Transverse colon (tissue), 4 donors: ENCODE results near the gene PCDHGB6.
"Not testable (repeated sequence)": the region's sequence is repeated elsewhere in the genome, so short reads cannot be mapped to it uniquely, and the experiment has no call there.

Source experiments
- EP300 ChIP-seq: sonication (generic); formaldehyde crosslinking; IDR thresholded peaks from one replicate; pipeline ENCODE4 v1.6.1; 2017; ENCODE audit warnings: antibody characterized with exemption, low read depth
- POLR2A ChIP-seq: fragments of 450-650 bp; IDR thresholded peaks from one replicate; pipeline ENCODE4 v1.6.1; 2016; ENCODE audit warnings: antibody characterized with exemption, mild to moderate bottlenecking, moderate library complexity
- POLR2AphosphoS5 ChIP-seq, 3 donors: sonication (generic); formaldehyde crosslinking; IDR thresholded peaks; one replicate each; pipeline ENCODE4 v1.6.1; 2016; ENCODE audit warnings: antibody characterized with exemption in 3 of 3
- TF ChIP-seq, protein P1 (sequence below), 5 experiments: fragments of 200-600 bp in 3 of 5; fragments of 450-650 bp in 2 of 5; sonication (generic) in 3 of 5; IDR thresholded peaks; 1 replicate in 2 of 5; 2 replicates in 3 of 5; pipeline ENCODE4 v1.5.1; 2016 to 2017; ENCODE audit warnings: antibody characterized with exemption in 5 of 5, inconsistent platforms in 3 of 5, mild to moderate bottlenecking in 2 of 5, moderate library complexity in 1 of 5

DNA sequence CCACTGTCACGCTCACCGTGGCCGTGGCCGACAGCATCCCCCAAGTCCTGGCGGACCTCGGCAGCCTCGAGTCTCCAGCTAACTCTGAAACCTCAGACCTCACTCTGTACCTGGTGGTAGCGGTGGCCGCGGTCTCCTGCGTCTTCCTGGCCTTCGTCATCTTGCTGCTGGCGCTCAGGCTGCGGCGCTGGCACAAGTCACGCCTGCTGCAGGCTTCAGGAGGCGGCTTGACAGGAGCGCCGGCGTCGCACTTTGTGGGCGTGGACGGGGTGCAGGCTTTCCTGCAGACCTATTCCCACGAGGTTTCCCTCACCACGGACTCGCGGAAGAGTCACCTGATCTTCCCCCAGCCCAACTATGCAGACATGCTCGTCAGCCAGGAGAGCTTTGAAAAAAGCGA is 24.9 kb downstream of the PCDHGB6 start:
- not testable (repeated sequence) for TF ChIP-seq POLR2AphosphoS5 (IDR thresholded peaks at IDR 0.05); POLR2A; EP300
- TF ChIP-seq, protein P1, sequence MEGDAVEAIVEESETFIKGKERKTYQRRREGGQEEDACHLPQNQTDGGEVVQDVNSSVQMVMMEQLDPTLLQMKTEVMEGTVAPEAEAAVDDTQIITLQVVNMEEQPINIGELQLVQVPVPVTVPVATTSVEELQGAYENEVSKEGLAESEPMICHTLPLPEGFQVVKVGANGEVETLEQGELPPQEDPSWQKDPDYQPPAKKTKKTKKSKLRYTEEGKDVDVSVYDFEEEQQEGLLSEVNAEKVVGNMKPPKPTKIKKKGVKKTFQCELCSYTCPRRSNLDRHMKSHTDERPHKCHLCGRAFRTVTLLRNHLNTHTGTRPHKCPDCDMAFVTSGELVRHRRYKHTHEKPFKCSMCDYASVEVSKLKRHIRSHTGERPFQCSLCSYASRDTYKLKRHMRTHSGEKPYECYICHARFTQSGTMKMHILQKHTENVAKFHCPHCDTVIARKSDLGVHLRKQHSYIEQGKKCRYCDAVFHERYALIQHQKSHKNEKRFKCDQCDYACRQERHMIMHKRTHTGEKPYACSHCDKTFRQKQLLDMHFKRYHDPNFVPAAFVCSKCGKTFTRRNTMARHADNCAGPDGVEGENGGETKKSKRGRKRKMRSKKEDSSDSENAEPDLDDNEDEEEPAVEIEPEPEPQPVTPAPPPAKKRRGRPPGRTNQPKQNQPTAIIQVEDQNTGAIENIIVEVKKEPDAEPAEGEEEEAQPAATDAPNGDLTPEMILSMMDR (IDR thresholded peaks at IDR 0.05) = not testable (repeated sequence)
